HUDEP-2 (cell line): ENCODE measurements around the gene CDK19.
"Not testable (repeated sequence)": the region's sequence is repeated elsewhere in the genome, so short reads cannot be mapped to it uniquely, and the experiment has no call there.

Experiments used
- DNase-seq, 76 experiments: peaks; one replicate each; lab custom pipeline; 2025; ENCODE audit not compliant: unreplicated experiment in 76 of 76; lab: John Stamatoyannopoulos, UW

Gene CDK19

GRCh38 chr6:110815411-110816409, at the start of gene CDK19:
Gene CDK19 (minus strand): TSS chr6:110815469. CDS start chr6:110815136, 333 bp downstream.
- peak; percentile 90 to 100 (median 99) for DNase-seq

- DNase-seq = no peak
Measured at GRCh38 chr6:110864824-110865223, 49.6 kb upstream of the CDK19 start.

- DNase-seq = no peak
Measured at GRCh38 chr6:110859335-110859792, 44.1 kb upstream of the CDK19 start.

- no peak for DNase-seq
Measured at GRCh38 chr6:110858562-110859214, 43.4 kb upstream of the CDK19 start.

GRCh38 chr6:110858016-110858415, 42.7 kb upstream of the CDK19 start:
- DNase-seq = no peak

- no peak for DNase-seq
Measured at GRCh38 chr6:110856296-110856695, 41.0 kb upstream of the CDK19 start.

- DNase-seq = no peak
Measured at GRCh38 chr6:110853754-110854477, 38.6 kb upstream of the CDK19 start.

- no peak for DNase-seq
Measured at GRCh38 chr6:110852773-110853172, 37.5 kb upstream of the CDK19 start.

- no peak for DNase-seq
Measured at GRCh38 chr6:110849781-110850180, 34.5 kb upstream of the CDK19 start.

- DNase-seq = no peak
Measured at GRCh38 chr6:110841266-110841665, 26.0 kb upstream of the CDK19 start.

GRCh38 chr6:110835751-110836150, 20.5 kb upstream of the CDK19 start:
- DNase-seq = not testable (repeated sequence)

- DNase-seq = no peak
Measured at GRCh38 chr6:110833831-110834230, 18.6 kb upstream of the CDK19 start.

GRCh38 chr6:110831405-110831804, 16.1 kb upstream of the CDK19 start:
- DNase-seq = no peak

GRCh38 chr6:110828396-110828795, 13.1 kb upstream of the CDK19 start:
- no peak for DNase-seq

- no peak for DNase-seq
Measured at GRCh38 chr6:110826236-110827129, 11.2 kb upstream of the CDK19 start.

- no peak for DNase-seq
Measured at GRCh38 chr6:110823146-110823545, 7.9 kb upstream of the CDK19 start.

- DNase-seq = no peak
Measured at GRCh38 chr6:110822249-110822648, 7.0 kb upstream of the CDK19 start.

GRCh38 chr6:110816677-110817076, 1.4 kb upstream of the CDK19 start:
- DNase-seq = peak in 11 of 76 experiments; percentile 3 to 36 (median 18)

- peak in 3 of 76 experiments; percentile 56 to 93 (median 90) for DNase-seq
Measured at GRCh38 chr6:110815015-110815410, 256 bp downstream of the CDK19 start.
